Umbilical cord (tissue), 2 donors: ENCODE data around the gene ARHGAP23. TPM values are rescaled to one million over a fixed set of nuclear protein-coding genes. Genes with fewer than 3 reads are reported as not detected.
"Not testable (repeated sequence)": the region's sequence is repeated elsewhere in the genome, so short reads cannot be mapped to it uniquely, and the experiment has no call there.

Experiments used
- DNase-seq: peaks from one replicate; pipeline ENCODE4 v3.0.0-alpha.2; 2015; ENCODE audit warnings: low spot score
- total RNA-seq: library from RNA; depleted of rRNA; stranded (reverse); fragments of >200 nt; gene quantifications from one replicate; pipeline ENCODE4 v1.2.3, GENCODE V29; 2014; ENCODE audit warnings: low replicate concordance; ENCODE audit not compliant: insufficient read depth

ARHGAP23 gene
- total RNA-seq, 1 donor from 2014 or later = 10.8 TPM

GRCh38 chr17:38526526-38526925, 98.3 kb downstream of the ARHGAP23 start:
- DNase-seq = not testable (repeated sequence)

- DNase-seq = peak; percentile 61
Measured at GRCh38 chr17:38528141-38528540, 99.9 kb downstream of the ARHGAP23 start.

- not testable (repeated sequence) for DNase-seq
Measured at GRCh38 chr17:38530856-38531255, 102.6 kb downstream of the ARHGAP23 start.

- not testable (repeated sequence) for DNase-seq
Measured at GRCh38 chr17:38531761-38532160, 103.5 kb downstream of the ARHGAP23 start.

GRCh38 chr17:38532451-38532850, 104.2 kb downstream of the ARHGAP23 start:
- no peak for DNase-seq

- no peak for DNase-seq
Measured at GRCh38 chr17:38533241-38533640, 105.0 kb downstream of the ARHGAP23 start.

- no peak for DNase-seq
Measured at GRCh38 chr17:38533866-38534497, 105.7 kb downstream of the ARHGAP23 start.

GRCh38 chr17:38534498-38534885, 106.2 kb downstream of the ARHGAP23 start:
- DNase-seq = no peak

- DNase-seq = no peak
Measured at GRCh38 chr17:38535886-38536285, 107.6 kb downstream of the ARHGAP23 start.

- DNase-seq = peak; percentile 40
Measured at GRCh38 chr17:38536661-38537060, 108.4 kb downstream of the ARHGAP23 start.

GRCh38 chr17:38538906-38539305, 110.6 kb downstream of the ARHGAP23 start:
- no peak for DNase-seq

- no peak for DNase-seq
Measured at GRCh38 chr17:38539386-38539785, 111.1 kb downstream of the ARHGAP23 start.

GRCh38 chr17:38540514-38541045, 112.3 kb downstream of the ARHGAP23 start:
- no peak for DNase-seq

GRCh38 chr17:38541281-38541680, 113.0 kb downstream of the ARHGAP23 start:
- no peak for DNase-seq

GRCh38 chr17:38542286-38542685, 114.0 kb downstream of the ARHGAP23 start:
- DNase-seq = no peak

- no peak for DNase-seq
Measured at GRCh38 chr17:38543403-38544174, 115.3 kb downstream of the ARHGAP23 start.

GRCh38 chr17:38544175-38544838, 116.0 kb downstream of the ARHGAP23 start:
- DNase-seq = no peak

GRCh38 chr17:38544839-38545209, 116.6 kb downstream of the ARHGAP23 start:
- no peak for DNase-seq

GRCh38 chr17:38545531-38546225, 117.4 kb downstream of the ARHGAP23 start:
- no peak for DNase-seq

- DNase-seq = no peak
Measured at GRCh38 chr17:38546396-38546795, 118.1 kb downstream of the ARHGAP23 start.

GRCh38 chr17:38547444-38547843, 119.2 kb downstream of the ARHGAP23 start:
- no peak for DNase-seq

- no peak for DNase-seq
Measured at GRCh38 chr17:38549285-38549684, 121.0 kb downstream of the ARHGAP23 start.
